Activated gamma-delta T cell (primary cell): ENCODE measurements around the gene POU6F2.

Experiments
- DNase-seq: peaks from one replicate; lab custom pipeline; 2025; lab: John Stamatoyannopoulos, UW

Gene POU6F2

DNA sequence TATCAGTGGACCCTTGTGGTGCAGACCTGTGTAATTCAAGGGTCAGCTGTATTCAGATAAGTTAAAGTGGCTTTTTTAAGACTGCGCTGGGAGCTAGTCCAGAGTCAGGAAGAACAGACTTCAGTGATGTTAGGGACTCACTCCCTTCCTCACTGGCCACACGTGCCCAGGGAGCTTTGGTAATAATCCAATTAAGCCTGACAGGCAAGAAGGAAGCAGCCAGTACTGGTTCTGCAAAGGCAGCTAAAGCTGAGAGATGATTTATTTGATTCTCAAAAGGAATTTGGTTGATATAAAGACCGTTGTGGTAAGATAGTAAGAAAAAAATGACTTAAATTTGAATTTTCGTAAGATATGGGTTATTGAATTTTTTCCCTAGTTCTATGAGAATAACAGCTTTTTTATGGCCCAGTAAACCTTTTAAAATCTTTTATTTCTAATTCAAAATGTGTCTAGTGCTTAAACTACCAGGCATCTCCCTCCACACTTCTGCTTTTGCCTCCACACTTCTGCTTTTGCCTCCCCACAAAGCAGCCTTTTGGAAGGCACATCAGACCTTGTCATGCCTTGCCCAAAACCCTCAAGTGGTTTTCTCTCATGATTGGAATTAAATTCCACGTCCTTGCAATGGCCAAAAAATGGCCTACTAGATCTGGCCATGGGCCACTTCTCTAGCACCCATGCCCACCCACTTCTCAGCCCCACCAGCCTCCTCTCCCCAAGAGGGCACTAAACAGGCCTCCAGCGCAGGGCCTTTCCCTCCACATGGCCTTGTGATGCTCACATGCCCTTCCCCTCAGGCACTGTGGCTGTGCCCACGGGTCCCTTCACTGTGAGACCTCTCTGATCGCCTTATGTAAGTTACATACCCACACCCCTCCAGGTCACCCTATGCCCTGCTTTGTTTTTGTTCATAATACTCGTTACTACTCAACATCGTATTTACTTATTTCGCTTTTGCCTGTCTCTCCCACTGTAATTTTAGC, 92.5 kb downstream of the POU6F2 start:
- DNase-seq, result no peak

DNA sequence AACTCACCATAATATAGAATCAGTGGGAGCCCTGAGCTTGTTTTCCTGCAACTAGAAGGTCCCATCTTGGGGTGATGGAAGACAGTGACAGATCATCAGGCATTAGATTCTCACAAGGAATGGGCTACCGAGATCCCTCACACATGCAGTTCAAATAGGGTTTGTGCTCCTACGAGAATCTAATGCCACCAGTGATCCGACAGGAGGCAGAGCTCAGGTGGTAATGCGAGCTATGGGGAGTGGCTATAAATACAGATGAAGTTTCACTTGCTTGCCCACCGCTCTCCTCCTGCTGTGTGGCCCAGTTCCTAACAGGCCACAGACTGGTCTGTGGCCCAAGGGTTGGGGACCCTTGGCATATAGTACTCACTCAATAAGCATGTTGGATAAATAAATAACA, 93.4 kb downstream of the POU6F2 start:
- DNase-seq, result no peak

DNA sequence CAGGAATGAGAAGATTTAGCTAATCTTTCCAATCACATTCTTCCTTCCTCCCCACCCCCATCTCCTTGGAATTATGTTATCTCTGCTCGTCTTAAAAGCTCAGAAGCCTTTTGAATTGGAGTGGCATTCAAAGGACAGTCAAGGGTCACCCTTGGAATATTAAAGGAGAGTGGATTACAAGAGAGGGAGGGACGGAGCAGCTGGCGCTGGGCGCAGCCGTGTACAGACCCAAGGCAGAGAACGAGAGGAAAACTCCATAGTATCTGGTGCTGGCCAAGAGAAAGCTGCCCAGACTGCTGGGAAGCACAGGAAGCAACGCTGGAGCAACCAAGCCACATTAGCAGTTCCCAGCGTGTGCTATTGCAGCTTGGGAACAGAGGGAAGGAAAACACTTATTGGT, 95.7 kb downstream of the POU6F2 start:
- no peak for DNase-seq

DNA sequence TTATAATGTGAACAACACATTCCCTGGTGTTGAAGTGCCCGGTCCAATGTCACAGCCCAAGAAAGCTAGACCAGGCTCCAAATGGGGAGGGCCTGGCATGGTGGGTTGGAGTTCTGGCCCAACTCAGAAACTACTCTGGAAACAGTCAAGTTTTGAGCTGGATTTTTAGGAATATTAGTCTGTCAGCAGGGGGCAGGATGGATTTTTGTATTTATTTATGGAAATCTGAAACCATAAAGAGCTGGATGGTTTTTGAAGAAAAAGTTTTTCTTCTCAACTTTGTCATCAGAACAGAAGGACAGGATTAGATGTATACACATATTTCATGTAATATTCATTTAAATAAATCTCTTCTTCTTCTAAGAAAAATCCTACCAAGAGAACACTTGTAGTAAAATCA, 97.5 kb downstream of the POU6F2 start:
- no peak for DNase-seq

DNA sequence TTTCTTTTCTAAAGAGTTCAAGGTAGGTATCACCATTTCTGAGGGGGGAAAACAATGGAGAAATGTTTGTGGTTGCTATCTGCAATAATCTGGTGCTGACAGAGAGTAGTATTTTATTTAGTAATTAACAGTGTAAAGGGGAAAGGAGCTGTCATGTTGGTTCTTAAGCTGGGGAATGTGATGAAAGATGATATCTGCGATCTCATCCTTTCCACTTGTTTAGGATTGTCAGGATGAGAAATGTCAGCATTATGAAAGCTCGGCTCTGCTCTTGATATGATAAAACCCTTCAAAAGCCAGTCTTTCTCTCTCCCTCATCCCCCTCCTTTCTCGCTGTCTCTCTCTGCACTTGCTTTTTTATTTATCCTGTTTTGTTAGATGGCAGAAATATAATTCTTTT, 106.1 kb downstream of the POU6F2 start:
- DNase-seq, result no peak

DNA sequence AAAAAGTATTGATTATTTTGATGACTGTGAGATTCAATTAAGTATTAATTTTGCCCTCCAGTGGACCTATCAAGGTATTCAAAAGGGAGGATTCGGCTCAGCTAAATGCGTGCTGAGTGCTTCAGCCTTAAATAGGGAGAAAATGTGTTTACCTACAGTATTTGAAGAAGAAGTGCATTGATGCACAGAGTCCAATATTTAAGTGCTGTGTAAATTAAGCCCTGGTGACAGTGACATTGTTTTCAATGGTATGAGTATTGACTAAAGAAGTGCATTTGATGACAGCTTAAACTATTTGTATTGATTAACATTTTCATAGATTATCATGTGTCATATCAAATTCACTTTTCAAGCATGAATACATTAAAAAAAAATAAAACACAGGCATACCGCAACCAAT, 106.6 kb downstream of the POU6F2 start:
- no peak for DNase-seq

DNA sequence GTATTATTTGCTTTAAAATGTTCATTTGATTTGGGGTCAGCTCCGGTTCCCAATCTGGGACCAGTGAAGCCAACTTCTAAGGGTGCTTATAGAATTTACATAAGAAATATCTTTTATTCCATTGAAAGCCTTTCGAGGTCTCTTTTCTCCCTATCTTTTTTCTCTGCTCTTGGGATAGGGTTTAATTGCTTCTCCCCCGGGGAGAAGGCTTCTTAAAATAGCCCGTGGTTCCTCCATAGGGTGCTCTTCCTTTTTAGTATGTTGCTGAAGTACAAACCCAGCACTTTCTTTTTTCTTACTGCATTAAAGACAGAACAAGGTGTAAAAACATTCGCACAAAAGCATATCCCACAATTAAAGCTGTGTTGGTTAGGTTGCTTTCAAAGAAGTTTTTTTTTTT, 107.5 kb downstream of the POU6F2 start:
- no peak for DNase-seq

DNA sequence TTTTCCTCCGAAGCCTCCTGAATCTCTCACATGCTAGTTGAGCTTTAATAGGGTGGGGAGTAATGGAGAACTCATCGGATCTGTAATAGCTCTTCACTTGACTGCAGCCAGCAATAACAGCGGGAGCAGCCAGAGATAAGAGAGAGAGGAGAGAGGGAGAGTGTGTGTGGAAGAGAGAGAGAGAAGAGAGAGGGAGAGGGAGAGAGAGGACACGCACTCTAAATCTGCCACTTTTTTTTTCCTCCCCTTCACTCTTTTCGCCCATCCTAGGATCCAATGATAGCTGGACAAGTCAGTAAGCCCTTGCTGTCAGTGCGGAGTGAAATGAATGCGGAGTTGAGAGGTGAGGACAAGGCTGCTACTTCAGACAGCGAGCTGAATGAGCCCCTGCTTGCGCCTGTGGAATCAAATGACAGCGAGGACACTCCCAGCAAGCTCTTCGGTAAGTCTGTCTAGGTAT, 107.9 kb downstream of the POU6F2 start:
- DNase-seq, result no peak

DNA sequence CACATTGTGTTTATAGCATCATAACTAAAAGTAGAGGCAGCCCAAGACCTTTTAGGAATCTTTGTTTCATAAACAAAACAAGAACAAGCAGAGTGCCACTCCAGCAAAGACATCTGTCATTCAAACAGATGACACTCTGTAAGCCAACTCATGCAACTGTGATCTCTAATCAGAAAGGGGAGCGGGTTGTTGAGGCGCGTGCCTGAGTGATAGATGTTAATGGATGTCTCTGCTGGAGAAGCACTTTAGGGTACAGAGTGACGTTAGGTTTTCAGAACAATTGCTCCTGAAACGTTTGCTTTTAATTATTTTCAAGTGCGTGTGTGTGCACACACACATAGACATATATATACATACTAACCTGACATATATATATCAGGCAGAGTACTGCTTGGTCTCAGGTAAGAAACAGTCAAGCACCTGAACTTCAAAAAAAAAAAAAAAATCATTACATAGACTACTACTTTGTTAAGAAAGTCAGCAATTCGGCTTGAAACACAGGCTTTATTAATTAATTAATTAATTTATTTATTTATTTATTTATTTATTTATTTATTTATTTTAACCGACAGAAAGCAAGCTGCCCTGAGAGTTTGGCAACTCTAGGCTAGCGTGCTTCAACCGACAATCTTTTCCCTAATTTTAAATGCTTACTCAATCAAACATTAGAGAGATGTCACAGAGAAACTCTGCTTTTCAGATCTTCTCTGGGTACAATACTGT, 109.1 kb downstream of the POU6F2 start:
- no peak for DNase-seq

DNA sequence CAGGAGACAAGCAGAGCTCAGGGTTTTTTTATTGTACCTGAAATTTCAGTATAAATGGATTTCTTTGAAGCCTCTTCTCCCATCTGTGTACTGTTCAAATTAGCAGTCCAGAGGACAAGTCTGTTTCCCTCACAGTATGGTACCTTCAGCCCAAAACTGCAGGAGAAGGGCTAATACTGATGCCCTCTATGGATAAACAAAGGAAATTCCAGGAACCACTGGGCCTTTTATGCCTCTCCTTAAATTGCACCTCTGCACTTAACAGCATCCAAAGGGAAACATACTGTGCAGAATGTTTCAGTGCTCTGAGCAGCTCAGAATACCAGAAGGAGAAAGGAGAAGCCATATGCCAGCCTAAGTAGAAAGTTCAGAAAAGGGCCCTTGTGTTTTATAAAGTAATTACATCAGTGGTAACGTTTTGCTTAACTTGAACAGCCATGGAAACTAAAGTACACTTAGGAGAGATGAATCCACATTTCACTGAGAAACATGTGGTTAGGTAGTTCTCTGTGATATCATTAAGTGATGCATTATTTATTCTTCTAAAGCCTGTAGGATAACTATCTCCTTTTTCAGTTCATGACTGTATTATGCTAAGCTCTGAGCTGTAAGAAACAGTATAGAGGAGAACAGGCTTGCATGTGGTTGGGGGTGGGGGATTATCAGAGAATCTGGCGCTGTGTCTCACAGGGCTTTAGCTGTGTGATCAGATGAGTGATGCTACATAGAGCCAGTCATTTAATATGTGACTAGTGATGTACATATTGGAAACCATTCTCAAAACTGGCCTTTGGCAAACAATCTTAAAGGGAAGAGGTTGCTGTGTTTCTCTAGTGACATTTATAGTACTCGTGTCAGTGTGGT, 111.3 kb downstream of the POU6F2 start:
- no peak for DNase-seq

DNA sequence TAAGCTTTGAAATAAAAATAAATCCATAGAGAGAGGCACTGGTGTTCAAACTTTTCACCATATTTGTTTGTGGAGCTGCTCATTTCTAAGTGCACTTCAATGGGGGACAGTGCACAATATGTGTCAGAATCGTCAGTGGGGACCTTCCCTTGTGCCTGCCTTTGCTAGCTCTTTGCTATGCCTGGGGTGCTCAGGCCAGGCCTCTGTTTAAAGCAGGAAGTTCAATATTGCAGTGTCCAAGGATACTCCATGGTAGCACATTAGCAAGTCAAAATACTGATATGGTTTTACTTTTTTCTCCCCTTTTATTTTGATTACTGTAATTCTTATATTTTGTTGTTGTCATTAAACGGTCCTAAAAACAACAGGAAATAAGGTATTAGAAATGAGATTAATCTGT, 113.4 kb downstream of the POU6F2 start:
- no peak for DNase-seq

DNA sequence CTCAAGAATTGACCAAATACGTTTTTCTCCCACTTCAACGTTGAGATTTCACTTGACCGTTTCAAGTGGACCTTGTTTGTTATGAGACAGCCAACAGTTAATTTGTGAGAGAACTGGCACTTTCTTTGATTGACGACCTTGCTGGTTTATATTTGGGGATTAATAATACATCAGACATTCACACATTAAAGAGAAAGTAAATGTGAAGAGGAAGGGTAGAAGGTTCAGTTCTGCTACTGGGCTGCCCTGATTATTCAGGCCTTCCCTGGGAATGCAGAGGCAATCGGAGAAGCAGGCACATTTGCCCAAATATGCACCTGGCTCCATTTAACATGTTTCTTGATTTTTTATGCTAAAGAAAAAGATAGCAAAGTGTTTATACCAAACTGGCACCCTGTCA, 114.1 kb downstream of the POU6F2 start:
- no peak for DNase-seq

DNA sequence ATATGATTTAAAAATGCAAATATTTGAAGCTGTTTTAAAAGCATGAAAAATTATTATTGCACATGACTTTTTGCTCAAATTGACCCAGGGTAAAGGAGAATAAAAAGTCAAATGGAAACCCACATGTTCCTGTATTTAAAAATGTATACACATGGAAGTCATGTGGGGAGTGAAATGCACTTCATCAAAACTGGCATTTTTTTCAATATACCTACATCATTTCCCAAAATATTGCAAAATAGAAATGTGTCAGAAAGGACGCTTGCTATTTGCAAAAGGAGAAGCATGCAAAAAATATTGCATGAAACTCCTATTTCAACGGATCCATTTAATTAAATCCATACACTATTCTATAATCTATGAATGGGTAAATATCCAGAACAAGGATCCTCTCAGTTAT, 117.0 kb downstream of the POU6F2 start:
- DNase-seq, result no peak

DNA sequence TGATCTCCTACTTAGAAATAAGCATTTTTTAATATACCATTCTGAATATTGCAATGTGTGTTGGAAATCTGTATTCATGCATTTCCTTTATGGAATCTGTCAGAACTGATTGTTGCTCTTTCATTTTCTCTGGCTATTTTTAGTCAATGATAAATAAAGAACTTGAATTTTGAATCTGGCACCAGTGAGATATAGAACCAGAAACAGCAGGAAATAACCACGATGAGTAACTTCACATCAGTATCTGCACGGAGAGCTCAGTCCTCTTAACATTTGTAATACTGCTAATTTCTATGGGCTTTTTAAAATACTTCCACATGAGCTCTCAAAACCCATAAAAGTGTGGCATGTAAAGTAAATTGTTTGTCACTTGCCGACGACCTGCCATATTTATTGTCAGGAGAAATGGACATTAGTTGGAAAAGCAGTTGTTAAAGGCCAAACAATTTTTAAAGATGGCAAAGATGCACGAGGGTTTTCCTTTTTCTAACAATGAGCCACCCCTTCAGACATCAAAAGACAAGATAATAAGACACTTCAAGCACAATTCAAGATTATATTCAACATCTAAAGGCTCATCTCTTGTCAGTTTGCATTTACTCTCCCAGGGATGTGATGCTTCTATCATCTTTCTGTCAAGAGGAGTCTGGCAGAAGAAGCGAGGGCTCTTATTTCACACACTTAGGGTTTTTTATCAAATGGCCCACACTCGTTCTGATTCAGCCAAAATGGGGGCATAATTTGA, 118.3 kb downstream of the POU6F2 start:
- no peak for DNase-seq

DNA sequence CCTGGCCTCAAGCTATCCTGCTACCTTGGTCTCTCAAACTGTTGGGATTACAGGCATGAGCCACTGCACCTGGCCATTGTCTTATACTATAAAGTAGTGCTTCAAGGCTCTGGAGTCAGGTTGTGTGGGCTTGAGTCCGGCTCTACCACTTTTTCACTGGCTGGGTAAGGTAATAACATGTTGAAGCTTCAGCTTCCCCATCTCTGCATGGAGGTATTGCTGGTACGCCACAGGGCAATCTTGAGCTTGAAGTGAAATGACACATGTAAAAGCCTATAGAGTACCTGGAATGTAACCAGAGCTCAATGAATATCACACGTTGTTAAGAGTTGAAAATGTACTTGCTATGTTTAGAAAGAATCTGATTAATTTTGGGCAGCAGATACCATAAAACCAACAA, 120.8 kb downstream of the POU6F2 start:
- DNase-seq, result no peak

DNA sequence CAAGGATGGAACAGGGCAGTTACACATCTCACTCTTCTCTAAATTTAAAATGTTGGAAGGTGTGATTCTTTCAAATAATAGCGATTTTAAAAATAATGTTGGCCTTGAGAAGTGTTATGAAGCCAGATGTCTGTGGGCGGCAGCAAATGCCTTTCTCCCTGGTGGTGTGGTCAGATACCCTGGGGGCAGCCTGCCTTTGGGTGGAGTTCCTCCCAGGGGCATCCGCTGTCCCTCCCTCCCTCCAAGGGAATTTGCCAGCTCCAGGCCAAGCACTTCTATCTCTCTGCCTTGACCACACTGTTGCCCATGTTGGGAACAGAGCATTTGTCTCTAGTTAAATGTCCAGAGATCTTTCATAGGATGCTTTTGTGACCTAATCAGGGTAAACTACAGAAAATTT, 121.4 kb downstream of the POU6F2 start:
- no peak for DNase-seq

DNA sequence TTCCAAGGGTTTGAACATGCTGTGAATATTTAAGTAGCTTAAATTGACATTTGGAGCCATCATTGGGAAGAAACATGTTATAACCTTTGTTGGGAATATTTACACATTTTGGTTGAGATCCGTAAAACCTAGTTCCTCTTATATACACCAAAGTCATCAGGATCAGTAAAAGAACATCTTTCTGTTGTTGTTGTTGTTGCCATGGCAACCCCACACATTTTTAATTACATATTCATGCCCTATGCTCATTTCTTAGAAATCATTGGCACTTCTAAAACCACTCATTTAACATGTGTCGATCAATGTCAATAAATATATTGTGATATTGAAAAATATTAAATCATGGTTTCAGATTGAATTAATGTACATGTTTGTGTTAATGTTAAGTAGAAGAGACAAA, 122.6 kb downstream of the POU6F2 start:
- DNase-seq, result no peak

DNA sequence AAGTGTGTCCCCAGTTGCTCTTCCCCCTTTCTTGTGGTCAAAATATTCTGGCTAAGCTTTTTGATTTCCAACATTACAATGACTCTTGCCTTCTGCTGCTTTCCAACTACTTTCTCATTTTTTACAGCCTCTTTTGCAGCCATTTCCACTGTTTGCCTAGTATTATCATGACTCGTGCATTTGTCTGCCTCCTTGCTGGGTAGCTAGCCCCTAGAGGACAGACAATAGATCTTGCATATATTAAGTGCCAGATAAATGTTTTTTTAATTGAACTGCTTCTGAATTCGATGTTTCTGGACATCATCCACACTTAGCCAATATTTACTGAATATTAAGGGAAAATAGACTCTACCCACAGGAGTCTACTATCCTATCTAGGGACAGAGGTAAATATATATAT, 124.5 kb downstream of the POU6F2 start:
- DNase-seq, result no peak

DNA sequence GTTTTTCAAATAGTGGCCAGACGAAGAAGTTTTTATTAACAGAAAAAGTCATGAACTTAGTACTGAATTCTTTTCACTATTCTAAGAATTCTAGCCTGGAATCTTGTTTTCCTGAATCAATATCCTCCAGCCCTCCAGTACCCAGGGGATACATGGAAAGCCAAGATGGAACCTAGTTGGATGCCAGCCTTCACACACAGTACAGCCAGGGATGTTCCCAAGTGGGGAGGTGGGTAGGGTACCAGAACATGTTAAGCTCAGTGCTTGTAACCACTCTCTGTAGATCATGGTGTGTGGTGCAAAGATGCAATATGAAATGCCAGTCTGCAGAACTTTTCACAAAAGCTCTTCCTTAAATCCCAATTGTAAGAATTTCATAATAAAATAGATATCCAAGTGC, 128.0 kb downstream of the POU6F2 start:
- DNase-seq, result no peak

DNA sequence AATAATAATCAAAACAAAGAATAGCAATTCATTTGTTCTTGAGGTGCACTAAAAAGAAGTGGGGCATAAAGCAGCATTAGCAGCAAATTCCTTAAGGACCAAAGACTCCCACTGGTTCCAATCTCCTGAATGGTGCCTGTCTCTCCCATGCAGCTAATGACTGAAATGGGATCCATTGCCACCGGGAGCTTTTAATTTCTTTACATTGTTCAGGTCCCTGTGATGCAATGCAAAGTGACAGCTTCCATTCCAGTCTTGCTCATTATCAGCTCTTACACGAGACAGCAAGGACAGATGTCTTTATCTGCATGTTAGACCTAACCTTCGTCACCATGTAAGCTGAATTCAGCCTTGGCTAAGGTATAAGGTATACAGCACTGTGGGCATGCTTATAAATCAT, 148.1 kb downstream of the POU6F2 start:
- DNase-seq, result no peak

DNA sequence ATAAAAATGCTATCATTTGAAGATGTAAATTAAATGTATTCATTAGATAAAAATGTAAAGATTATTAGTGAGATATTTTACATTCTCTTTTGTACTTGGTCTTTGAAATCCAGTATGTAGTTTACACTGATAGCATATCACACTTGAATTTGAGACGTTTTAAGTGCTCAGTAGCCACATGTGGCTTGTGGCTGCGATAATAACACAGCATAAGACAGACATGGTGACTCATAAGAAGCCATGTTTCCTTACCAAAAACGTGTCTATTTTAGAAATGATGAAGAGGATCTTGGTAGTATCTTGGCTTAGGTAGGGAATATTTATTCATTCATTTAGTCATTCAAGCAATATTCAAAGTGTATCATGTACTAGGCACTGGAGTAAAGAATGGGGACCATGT, 149.3 kb downstream of the POU6F2 start:
- no peak for DNase-seq
